GM19238 (cell line): Measurements from ENCODE around the gene GNB1L.

Source experiments
- DNase-seq: peaks from one replicate; pipeline ENCODE4 v3.0.0; 2011; ENCODE audit warnings: low spot score; ENCODE audit not compliant: insufficient read length

The GNB1L gene

DNA sequence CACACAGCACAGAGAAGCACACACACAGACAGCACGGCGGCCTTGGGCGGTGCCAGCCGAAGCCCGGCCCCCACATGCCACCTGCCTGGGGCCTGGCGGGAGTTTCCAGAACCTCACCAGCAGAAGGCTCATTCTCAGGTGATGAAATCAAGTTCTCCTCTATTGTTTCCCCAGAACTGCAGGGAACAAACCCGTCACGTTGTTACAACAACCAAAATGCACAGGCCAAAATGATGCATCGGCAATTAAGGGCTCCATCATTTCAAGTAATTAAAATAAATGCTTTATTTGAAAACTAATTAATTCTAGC lies 30.8 kb downstream of the GNB1L start:
- no peak for DNase-seq

DNA sequence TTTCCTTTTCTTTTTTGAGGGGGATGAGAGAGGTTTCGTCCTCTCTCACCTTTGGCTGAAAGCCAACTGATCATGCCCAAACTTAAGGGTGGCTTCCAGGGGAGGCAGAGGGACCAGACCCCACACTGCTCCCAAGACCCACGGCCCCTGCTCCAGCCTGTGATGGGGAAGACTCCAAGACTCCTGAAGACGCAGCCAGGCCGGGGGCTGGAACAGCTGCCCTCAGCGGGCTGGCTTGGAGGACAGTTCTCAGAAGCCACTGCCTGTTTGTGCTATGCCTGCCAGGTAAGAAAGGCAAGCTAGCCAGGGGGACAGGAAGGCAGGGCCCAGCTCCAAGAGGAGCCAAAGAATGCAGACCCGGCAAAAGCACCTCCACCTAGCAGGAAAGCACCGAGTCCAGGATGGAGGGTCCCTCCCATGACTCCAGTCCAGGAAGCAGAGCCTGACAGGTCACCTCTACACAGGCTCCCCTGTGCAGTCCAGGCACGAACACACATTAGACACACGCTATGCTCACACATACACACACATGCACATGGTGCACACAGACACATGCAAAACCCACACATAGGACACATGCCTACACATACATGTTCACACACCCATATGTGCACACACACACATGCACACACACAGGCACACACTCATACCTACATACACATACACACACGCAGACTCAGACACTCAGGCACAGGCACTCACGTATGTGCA lies 31.3 kb downstream of the GNB1L start:
- no peak for DNase-seq

DNA sequence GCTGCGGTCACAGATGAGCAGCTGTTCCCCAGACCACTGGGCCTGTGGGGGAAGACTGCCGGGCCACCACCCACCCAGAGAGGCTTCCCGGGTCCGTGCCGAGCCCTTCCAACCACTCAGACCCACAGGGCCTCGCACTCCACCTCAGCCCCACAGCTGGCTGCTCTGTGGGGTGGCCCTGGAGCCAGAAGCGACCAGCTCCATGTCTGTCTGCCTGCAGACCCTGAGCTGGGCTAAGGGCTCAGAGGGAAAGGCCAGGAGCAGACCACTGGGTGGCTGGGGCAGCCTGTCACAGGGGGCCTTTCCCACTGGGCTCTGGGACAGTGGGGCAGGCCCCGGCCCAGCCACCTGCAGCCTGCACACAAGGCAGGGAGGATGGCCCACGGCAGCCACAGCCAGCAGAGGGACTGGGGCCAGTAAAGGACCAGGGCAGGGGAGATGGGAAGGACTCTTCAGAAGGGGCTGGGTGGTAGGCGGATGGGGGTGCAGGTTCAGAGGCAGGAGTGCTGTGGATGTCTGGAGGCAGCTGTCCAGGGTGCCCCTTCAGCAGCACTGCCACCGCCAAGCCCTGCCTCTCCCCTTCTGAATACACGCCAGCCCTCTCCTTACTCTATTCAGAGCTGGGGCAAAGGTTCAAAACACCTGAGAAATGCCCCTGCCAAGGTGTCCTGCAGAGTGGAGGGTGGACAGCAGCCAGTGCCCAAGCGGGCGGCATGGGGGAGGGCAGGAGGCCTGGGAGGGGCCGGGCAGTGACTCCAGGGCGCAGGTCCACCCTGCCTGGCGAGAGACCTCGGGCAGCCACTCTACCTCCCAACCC lies 32.2 kb downstream of the GNB1L start:
- DNase-seq = no peak

DNA sequence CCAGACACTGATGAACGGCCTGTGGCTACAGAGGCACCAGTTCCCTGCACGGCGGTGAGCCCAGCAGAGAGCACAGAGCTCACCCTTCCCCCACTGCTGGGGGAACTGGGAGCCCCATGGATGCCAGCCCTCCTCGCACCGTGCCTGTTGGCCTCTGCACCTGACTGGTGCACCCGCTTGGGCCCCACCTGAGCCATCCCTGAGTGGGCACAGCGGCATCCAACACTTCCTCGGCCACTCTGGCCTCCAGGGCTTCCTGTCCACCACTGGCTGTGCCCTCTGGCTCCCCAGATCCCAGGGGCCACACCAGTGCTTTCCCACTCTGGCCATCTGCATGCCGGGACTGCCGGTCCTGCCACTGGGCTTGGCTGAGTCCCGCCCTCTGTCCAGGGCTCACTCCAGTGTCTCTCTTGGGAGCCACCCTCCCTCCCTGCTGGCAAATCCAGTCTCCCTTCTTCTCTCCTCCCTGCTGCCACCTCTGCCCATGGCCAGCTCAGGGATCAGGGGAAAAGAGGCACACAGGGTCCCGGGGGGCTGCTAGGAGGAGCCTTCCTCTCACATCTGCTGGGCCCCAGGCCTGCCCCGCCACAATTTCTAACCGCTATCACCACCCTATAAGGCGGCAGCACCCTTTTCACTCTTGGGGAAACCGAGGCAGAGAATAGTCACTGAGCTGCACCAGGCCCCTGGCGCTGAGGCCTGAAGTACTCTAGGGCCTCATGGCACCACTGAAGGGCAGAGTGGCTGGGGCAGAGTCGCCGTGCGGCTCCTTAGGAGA lies 33.0 kb downstream of the GNB1L start:
- no peak for DNase-seq

GRCh38 chr22:19820880-19821522 lies 33.7 kb downstream of the GNB1L start:
- no peak for DNase-seq

DNA sequence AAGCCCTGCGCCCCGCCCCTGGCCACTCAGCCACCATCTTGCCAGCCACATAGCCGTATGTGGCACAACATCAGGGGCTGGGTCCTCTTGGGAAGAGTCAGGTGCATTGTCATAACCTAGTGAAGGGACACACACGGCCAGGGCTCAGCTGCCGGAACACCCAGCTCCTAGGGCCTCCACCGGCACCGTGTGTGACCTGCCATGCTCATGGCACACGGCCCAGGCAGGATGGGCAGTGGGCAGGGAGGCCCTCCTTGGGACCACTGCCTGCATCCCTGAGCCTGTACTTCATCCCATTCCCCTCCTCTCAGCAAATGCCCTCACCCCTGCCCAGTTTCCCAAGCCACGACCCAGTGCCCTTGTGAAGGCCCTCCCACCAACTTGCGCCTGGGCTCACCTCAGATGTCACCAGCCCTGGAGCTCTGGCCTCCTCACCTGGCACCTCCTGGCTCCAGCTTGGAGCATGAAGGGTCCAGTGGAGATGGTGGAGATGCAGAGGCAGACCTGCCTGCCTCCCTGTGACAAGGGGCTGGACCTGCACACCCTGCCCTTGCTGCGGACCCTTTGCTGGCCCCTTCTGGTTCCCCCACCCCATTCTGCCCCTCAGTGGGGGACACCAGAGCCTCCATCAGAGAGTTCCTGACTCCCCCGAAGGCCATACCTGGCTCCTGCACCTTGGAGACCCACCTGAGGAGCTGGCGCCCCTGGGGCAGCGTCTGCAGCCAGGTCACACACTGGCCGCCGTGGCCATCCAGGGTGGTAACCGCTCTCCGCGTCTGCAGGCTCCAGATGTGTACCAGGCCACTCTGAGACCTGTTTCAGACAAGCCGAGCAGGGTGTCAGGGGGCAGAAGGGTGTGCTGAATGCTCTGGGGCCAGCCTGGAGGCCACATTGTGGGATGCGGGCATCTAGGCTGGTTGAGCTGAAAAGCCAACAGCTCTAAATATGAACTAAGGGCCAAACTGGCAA lies 34.5 kb downstream of the GNB1L start:
- no peak for DNase-seq

- no peak for DNase-seq
Observed at GRCh38 chr22:19819208-19819910, 35.3 kb downstream of the GNB1L start.

- DNase-seq = no peak
Observed at GRCh38 chr22:19818324-19819207, 36.1 kb downstream of the GNB1L start.

DNA sequence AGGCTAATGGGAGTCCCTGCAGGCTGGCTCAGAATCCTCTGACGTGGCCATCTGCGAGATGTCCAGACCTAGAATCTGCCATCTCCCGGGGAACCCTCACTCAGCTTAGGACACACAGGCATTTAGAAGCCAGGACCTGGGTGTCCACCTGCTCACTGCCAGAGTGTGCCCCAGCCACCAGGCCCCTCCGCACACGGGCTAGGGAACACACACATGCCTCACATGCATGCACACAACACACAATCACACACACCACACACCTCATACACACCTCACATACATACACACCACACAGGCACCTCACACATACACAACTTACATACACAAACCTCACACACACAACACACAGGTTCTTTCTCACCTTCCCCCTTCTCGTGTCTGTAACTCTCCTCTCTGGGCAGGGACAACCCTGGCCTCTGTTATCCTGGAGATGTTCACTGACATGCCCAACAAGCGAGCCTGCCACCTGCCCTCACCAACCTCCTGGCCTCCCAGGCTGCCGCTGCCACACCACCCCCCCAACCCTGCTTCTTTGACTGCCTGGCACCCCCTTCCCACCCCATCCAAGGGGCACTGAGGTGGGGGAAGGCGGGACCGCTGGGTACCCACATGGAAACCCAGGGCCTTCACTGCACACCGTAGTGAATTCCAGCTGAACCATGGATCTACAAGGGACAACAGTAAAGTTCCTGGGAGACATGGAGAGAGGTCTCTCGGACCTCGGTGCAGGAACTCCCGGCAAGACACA lies 38.1 kb downstream of the GNB1L start:
- DNase-seq = no peak

- no peak for DNase-seq
Observed at GRCh38 chr22:19815823-19816290, 38.8 kb downstream of the GNB1L start.

DNA sequence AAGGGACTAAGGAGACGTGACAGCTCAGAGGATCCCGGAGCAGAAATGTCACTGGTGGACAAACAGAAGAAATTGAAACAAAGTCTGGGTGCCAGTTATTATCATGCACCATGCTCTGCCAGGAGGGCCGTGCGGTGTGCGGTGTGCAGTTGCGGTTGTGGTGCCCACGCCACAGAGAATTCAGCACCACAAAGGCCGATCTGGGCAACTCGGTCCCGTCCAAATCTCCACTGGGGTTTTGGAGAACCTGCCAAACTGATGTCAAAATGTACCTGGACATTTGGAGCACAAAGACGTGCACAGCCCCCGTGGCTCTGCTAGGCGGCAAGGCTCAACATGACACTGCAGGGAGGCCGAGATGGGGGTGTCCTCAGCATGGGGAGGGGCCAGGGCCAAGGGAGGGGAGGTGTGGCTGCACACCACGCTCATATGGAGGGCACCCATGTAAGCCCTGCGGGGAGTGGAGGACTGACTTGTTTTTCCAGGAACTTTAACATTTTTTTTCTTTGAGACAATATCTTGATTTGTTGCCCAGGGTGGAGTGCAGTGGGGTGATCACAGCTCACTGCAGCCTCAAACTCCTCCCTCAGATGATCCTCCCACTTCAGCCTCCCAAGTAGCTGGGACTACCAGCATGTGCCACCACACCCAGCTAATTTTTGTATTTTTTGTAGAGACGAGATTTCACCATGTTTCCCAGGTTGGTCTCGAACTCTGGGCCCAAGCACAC lies 39.4 kb downstream of the GNB1L start:
- no peak for DNase-seq

GRCh38 chr22:19814428-19814827 lies 40.2 kb downstream of the GNB1L start:
- no peak for DNase-seq

GRCh38 chr22:19812910-19813309 lies 41.8 kb downstream of the GNB1L start:
- no peak for DNase-seq

DNA sequence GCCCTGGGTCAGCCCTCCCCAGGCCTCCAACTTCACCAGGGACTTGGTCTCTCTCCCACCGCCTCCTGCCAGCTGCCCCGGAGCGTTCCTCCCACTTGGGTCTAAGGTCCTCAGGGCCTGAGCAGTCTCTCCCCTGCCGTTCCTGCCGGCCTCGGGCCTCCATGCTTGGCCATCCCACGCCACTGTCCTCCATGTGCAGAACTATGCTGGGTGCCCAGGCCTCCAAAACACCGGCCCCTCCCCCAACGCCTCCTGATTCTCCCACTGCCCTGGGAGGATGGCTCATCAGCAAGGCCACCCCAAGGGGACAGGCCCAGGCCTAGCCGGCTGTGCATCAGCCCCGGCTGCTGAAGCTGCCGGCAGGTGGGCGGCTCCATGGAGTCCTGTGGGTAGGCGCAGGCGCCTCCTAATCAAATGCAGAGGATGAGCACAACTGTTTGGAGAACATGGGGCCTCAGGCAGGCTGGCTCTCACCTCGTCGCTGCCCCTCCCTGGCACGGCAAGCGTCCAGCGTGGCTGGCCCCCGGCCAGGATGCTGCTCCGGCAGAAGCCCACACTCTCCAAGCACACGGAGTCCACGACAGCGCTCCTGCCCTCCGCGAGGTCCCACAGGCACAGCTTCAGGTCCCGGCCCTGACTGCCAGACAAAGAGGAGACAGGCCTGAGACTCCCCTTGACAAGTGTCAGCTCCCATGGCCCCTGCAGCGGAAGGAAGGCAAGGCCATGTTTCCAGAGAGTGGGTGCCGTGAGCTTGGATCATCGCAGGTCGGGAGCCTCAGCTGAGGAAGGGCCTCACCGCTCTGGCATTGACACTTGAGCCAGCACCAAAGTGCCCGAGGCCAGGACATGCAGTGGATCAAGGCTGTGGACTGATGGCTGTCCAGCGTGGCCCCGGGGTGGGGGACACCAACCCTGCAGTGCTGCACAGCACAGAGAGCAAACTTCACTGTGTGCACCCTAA lies 42.6 kb downstream of the GNB1L start:
- DNase-seq = no peak

GRCh38 chr22:19811211-19811621 lies 43.5 kb downstream of the GNB1L start:
- no peak for DNase-seq
